NOMO-1 treated with dmso at 0.1 percent for 144 hours (cell line): Measurements from ENCODE around the gene ZDHHC5.
A peak's percentile ranks its signal among the peaks of the same experiment; 100 is the strongest.
"Not testable (repeated sequence)": the region's sequence is repeated elsewhere in the genome, so short reads cannot be mapped to it uniquely, and the experiment has no call there.

ENCODE experiments used
- DNase-seq: peaks from one replicate; lab custom pipeline; 2025; ENCODE audit not compliant: unreplicated experiment; lab: John Stamatoyannopoulos, UW

Gene ZDHHC5

GRCh38 chr11:57644748-57645688 is 22.9 kb upstream of the ZDHHC5 start:
- DNase-seq: no peak

GRCh38 chr11:57645689-57646085 is 22.2 kb upstream of the ZDHHC5 start:
- no peak for DNase-seq

- DNase-seq: no peak
These were observed 21.6 kb upstream of the ZDHHC5 start for GRCh38 chr11:57646194-57646798.

GRCh38 chr11:57646799-57647303 is 21.1 kb upstream of the ZDHHC5 start:
- no peak for DNase-seq

- DNase-seq: no peak
These were observed 20.5 kb upstream of the ZDHHC5 start for GRCh38 chr11:57647372-57647771.

- no peak for DNase-seq
These were observed 19.7 kb upstream of the ZDHHC5 start for GRCh38 chr11:57647960-57648800.

- no peak for DNase-seq
These were observed 18.8 kb upstream of the ZDHHC5 start for GRCh38 chr11:57648801-57649735.

- peak; percentile 10 for DNase-seq
These were observed 17.8 kb upstream of the ZDHHC5 start, which contains the start of gene YPEL4 for GRCh38 chr11:57649826-57650738. Gene YPEL4, minus strand, starts transcription at chr11:57649912. Its CDS starts 2,805 bp downstream, at chr11:57647107.

- no peak for DNase-seq
These were observed 17.2 kb upstream of the ZDHHC5 start for GRCh38 chr11:57650739-57651090.

- DNase-seq: no peak
These were observed 16.5 kb upstream of the ZDHHC5 start for GRCh38 chr11:57651408-57651807.

- not testable (repeated sequence) for DNase-seq
These were observed 15.7 kb upstream of the ZDHHC5 start for GRCh38 chr11:57652230-57652629.

GRCh38 chr11:57652662-57653061 is 15.3 kb upstream of the ZDHHC5 start:
- DNase-seq: no peak

GRCh38 chr11:57653163-57653562 is 14.8 kb upstream of the ZDHHC5 start:
- no peak for DNase-seq

GRCh38 chr11:57656885-57657193 is 11.1 kb upstream of the ZDHHC5 start:
- DNase-seq: no peak

- DNase-seq: peak; percentile 98
These were observed 10.5 kb upstream of the ZDHHC5 start, which contains the start of gene CLP1 for GRCh38 chr11:57657194-57658022. Gene CLP1, plus strand, starts transcription at chr11:57657762. Its CDS starts 1,715 bp downstream, at chr11:57659477.

- no peak for DNase-seq
These were observed 9.9 kb upstream of the ZDHHC5 start for GRCh38 chr11:57658023-57658361.

- DNase-seq: no peak
These were observed 8.2 kb upstream of the ZDHHC5 start for GRCh38 chr11:57659669-57660068.

- no peak for DNase-seq
These were observed 5.0 kb upstream of the ZDHHC5 start for GRCh38 chr11:57662893-57663292.
